HepG2 (cell line): ENCODE measurements around the gene PCDHB7. TPM values are rescaled to one million over a fixed set of nuclear protein-coding genes. Genes with fewer than 3 reads are reported as not detected.

Experiments
- CBX1 ChIP-seq: IDR thresholded peaks from one replicate; pipeline ENCODE4 v1.6.1; 2016; ENCODE audit warnings: antibody characterized with exemption, low read depth
- CEBPB ChIP-seq: IDR thresholded peaks from 2 replicates; pipeline ENCODE4 v1.6.1; 2011; ENCODE audit warnings: low read depth, low read length, improper control_type of control experiment, borderline replicate concordance
- CREB3 ChIP-seq: sonication (generic); formaldehyde crosslinking; IDR thresholded peaks from 2 replicates; pipeline ENCODE4 v1.5.0; 2020; ENCODE audit warnings: missing genetic modification reagents
- FOXJ3 ChIP-seq: sonication (generic); formaldehyde crosslinking; IDR thresholded peaks from 2 replicates; pipeline ENCODE4 v1.4.0; 2020; ENCODE audit warnings: missing genetic modification reagents, mild to moderate bottlenecking, borderline replicate concordance
- FOXO1 ChIP-seq: sonication (generic); formaldehyde crosslinking; IDR thresholded peaks from 2 replicates; pipeline ENCODE4 v1.4.0; 2020; ENCODE audit warnings: missing genetic modification reagents
- GABPB1 ChIP-seq: IDR thresholded peaks from 2 replicates; pipeline ENCODE4 v1.6.1; 2016; ENCODE audit warnings: mild to moderate bottlenecking, missing genetic modification reagents, moderate library complexity, missing compliant biosample characterization
- GATAD2A ChIP-seq: IDR thresholded peaks from 2 replicates; pipeline ENCODE4 v1.6.1; 2016
- KDM1A ChIP-seq: IDR thresholded peaks from 2 replicates; pipeline ENCODE4 v1.6.1; 2016; ENCODE audit warnings: missing compliant biosample characterization
- KMT2B ChIP-seq: IDR thresholded peaks from 2 replicates; pipeline ENCODE4 v1.6.1; 2016; ENCODE audit warnings: missing genetic modification reagents, missing compliant biosample characterization
- MIER2 ChIP-seq: IDR thresholded peaks from 2 replicates; pipeline ENCODE4 v1.6.1; 2016; ENCODE audit warnings: missing biosample characterization, missing genetic modification reagents
- PAX8 ChIP-seq: sonication (generic); formaldehyde crosslinking; IDR thresholded peaks from 2 replicates; pipeline ENCODE4 v1.8.0; 2022; ENCODE audit warnings: mild to moderate bottlenecking, missing genetic modification reagents, borderline replicate concordance
- SAP130 ChIP-seq: IDR thresholded peaks from 2 replicates; pipeline ENCODE4 v1.6.1; 2016; ENCODE audit warnings: low read depth
- THAP11 ChIP-seq: IDR thresholded peaks from 2 replicates; pipeline ENCODE4 v1.6.1; 2016; ENCODE audit warnings: missing biosample characterization, missing genetic modification reagents
- WIZ ChIP-seq: sonication (generic); formaldehyde crosslinking; IDR thresholded peaks from 2 replicates; pipeline ENCODE4 v1.5.1; 2020; ENCODE audit warnings: mild to moderate bottlenecking, missing genetic modification reagents
- XBP1 ChIP-seq: sonication (generic); formaldehyde crosslinking; IDR thresholded peaks from 2 replicates; pipeline ENCODE4 v1.5.0; 2020; ENCODE audit warnings: missing genetic modification reagents
- ZBTB26 ChIP-seq: IDR thresholded peaks from 2 replicates; pipeline ENCODE4 v1.6.1; 2016; ENCODE audit warnings: missing compliant biosample characterization, missing genetic modification reagents, borderline replicate concordance
- ZBTB7A ChIP-seq: sonication (generic); formaldehyde crosslinking; IDR thresholded peaks from 2 replicates; pipeline ENCODE4 v1.8.0; 2022; ENCODE audit warnings: mild to moderate bottlenecking, missing genetic modification reagents
- ZHX1 ChIP-seq: sonication (generic); formaldehyde crosslinking; IDR thresholded peaks from 2 replicates; pipeline ENCODE4 v1.8.1; 2022; ENCODE audit warnings: low read depth, mild to moderate bottlenecking, missing genetic modification reagents
- ZKSCAN5 ChIP-seq: sonication (generic); formaldehyde crosslinking; IDR thresholded peaks from 2 replicates; pipeline ENCODE4 v1.5.1; 2020; ENCODE audit warnings: mild to moderate bottlenecking, missing genetic modification reagents
- ZNF230 ChIP-seq: sonication (generic); formaldehyde crosslinking; IDR thresholded peaks from 2 replicates; pipeline ENCODE4 v1.4.0; 2020; ENCODE audit warnings: mild to moderate bottlenecking, missing genetic modification reagents
- ZNF251 ChIP-seq: sonication (generic); formaldehyde crosslinking; IDR thresholded peaks from 2 replicates; pipeline ENCODE4 v1.9.0; 2021; ENCODE audit warnings: mild to moderate bottlenecking, missing genetic modification reagents
- ZNF292 ChIP-seq: sonication (generic); formaldehyde crosslinking; IDR thresholded peaks from 2 replicates; pipeline ENCODE4 v1.8.1; 2022; ENCODE audit warnings: mild to moderate bottlenecking, low read depth, missing genetic modification reagents, borderline replicate concordance
- ZNF564 ChIP-seq: sonication (generic); formaldehyde crosslinking; IDR thresholded peaks from 2 replicates; pipeline ENCODE4 v1.8.1; 2023; ENCODE audit warnings: mild to moderate bottlenecking, missing genetic modification reagents
- ZNF616 ChIP-seq: sonication (generic); formaldehyde crosslinking; IDR thresholded peaks from 2 replicates; pipeline ENCODE4 v1.5.0; 2020; ENCODE audit warnings: low read depth, mild to moderate bottlenecking, missing genetic modification reagents
- ZNF703 ChIP-seq: sonication (generic); formaldehyde crosslinking; IDR thresholded peaks from 2 replicates; pipeline ENCODE4 v1.5.1; 2020; ENCODE audit warnings: missing genetic modification reagents, mild to moderate bottlenecking, moderate library complexity, borderline replicate concordance
- ZNF75D ChIP-seq: sonication (generic); formaldehyde crosslinking; IDR thresholded peaks from 2 replicates; pipeline ENCODE4 v1.8.1; 2023; ENCODE audit warnings: missing genetic modification reagents, mild to moderate bottlenecking, borderline replicate concordance
- polyA plus RNA-seq, 8 experiments: library from polyadenylated mRNA; depleted of rRNA in 3 of 8; stranded (reverse) in 7 of 8; unstranded in 1 of 8; fragments of >200 nt; fragmentation: Illumina TruSeq in 4 of 8; extraction: Trizol in 4 of 8; gene quantifications; 2 replicates each; pipeline versions ENCODE4 v1.2.1 to v1.2.3, GENCODE V29; 2011 to 2016; ENCODE audit warnings: low read depth in 4 of 8, missing spikeins in 1 of 8, mixed read lengths in 1 of 8; ENCODE audit not compliant: insufficient read depth in 1 of 8
- total RNA-seq, 5 experiments: library from RNA; depleted of rRNA; stranded (reverse); fragments of >200 nt; fragmentation: Illumina TruSeq; extraction: Trizol; gene quantifications; 2 replicates each; pipeline ENCODE4 v1.2.3, GENCODE V29; 2016; ENCODE audit warnings: low read depth in 1 of 5
- TF ChIP-seq, protein P1 (sequence below): sonication (generic); formaldehyde crosslinking; IDR thresholded peaks from 2 replicates; pipeline ENCODE4 v1.5.0; 2020; ENCODE audit warnings: mild to moderate bottlenecking, missing genetic modification reagents, moderate library complexity

The PCDHB7 gene
- total and polyA plus RNA-seq, 2 of the 13 experiments (the other 11 are each of a cell fraction or from before 2014, with no cell fraction given), result 0.02 to 0.03 TPM

- TF ChIP-seq, protein P1, sequence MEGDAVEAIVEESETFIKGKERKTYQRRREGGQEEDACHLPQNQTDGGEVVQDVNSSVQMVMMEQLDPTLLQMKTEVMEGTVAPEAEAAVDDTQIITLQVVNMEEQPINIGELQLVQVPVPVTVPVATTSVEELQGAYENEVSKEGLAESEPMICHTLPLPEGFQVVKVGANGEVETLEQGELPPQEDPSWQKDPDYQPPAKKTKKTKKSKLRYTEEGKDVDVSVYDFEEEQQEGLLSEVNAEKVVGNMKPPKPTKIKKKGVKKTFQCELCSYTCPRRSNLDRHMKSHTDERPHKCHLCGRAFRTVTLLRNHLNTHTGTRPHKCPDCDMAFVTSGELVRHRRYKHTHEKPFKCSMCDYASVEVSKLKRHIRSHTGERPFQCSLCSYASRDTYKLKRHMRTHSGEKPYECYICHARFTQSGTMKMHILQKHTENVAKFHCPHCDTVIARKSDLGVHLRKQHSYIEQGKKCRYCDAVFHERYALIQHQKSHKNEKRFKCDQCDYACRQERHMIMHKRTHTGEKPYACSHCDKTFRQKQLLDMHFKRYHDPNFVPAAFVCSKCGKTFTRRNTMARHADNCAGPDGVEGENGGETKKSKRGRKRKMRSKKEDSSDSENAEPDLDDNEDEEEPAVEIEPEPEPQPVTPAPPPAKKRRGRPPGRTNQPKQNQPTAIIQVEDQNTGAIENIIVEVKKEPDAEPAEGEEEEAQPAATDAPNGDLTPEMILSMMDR (CRISPR knock-in tag), result peak; percentile 79
- TF ChIP-seq GABPB1 (CRISPR knock-in tag) (no peak), ZNF703 (CRISPR knock-in tag) (no peak), ZNF75D (CRISPR knock-in tag) (no peak), PAX8 (CRISPR knock-in tag) (no peak), ZHX1 (CRISPR knock-in tag) (no peak), FOXO1 (CRISPR knock-in tag) (no peak), WIZ (CRISPR knock-in tag) (no peak), XBP1 (CRISPR knock-in tag) (0 out of 2 replicates have a peak, but pooled peaks have one; percentile 24), THAP11 (CRISPR knock-in tag) (no peak), ZBTB26 (CRISPR knock-in tag) (no peak), GATAD2A (peak; percentile 16; the same call in 1 of the 2 replicates), ZNF230 (CRISPR knock-in tag) (no peak), ZNF564 (no peak), KDM1A (no peak), ZNF616 (CRISPR knock-in tag) (no peak), ZNF292 (no peak), ZNF251 (CRISPR knock-in tag) (no peak), CBX1 (no peak), FOXJ3 (0 out of 2 replicates have a peak, but pooled peaks have one; percentile 24), ZBTB7A (CRISPR knock-in tag) (no peak), KMT2B (no peak), ZKSCAN5 (CRISPR knock-in tag) (no peak), SAP130 (CRISPR knock-in tag) (0 out of 2 replicates have a peak, but pooled peaks have one; percentile 13), CREB3 (CRISPR knock-in tag) (no peak), MIER2 (CRISPR knock-in tag) (no peak), CEBPB (no peak)
These were observed 9.8 kb downstream of the PCDHB7 start, which contains the start of gene PCDHB16 (continued) for GRCh38 chr5:141182248-141182647.
